Activated CD8-positive, alpha-beta memory T cell treated with anti-CD3 and anti-CD28 coated beads for 4 hours (primary cell): ENCODE data around the gene NPTXR.

Experiments
- DNase-seq, 2 donors: peaks; one replicate each; pipeline ENCODE4 v3.0.0-alpha.2; 2020; ENCODE audit warnings: low read depth in 2 of 2

NPTXR gene

GRCh38 chr22:38796262-38796957 lies 47.4 kb downstream of the NPTXR start:
- no peak for DNase-seq

GRCh38 chr22:38795569-38795968 lies 48.3 kb downstream of the NPTXR start:
- no peak for DNase-seq

GRCh38 chr22:38793721-38794466 lies 49.9 kb downstream of the NPTXR start, which contains the start of gene DNAL4:
Gene DNAL4, minus strand, starts transcription at chr22:38794143. Its CDS starts 11,412 bp downstream, at chr22:38782731.
- peak; percentile 83 to 88 for DNase-seq

GRCh38 chr22:38793317-38793716 lies 50.5 kb downstream of the NPTXR start:
- DNase-seq = no peak

- no peak for DNase-seq
Measured at GRCh38 chr22:38792833-38793232, 51.0 kb downstream of the NPTXR start.

GRCh38 chr22:38789606-38790005 lies 54.2 kb downstream of the NPTXR start:
- no peak for DNase-seq

GRCh38 chr22:38788846-38789245 lies 55.0 kb downstream of the NPTXR start:
- DNase-seq = no peak

GRCh38 chr22:38788021-38788816 lies 55.6 kb downstream of the NPTXR start:
- no peak for DNase-seq

- no peak for DNase-seq
Measured at GRCh38 chr22:38786631-38787030, 57.2 kb downstream of the NPTXR start.

- no peak for DNase-seq
Measured at GRCh38 chr22:38784856-38785255, 59.0 kb downstream of the NPTXR start.

GRCh38 chr22:38784035-38784434 lies 59.8 kb downstream of the NPTXR start:
- no peak for DNase-seq

GRCh38 chr22:38783095-38783615 lies 60.7 kb downstream of the NPTXR start:
- no peak for DNase-seq

GRCh38 chr22:38782402-38783094 lies 61.3 kb downstream of the NPTXR start:
- no peak for DNase-seq

- DNase-seq = no peak
Measured at GRCh38 chr22:38781033-38781432, 62.8 kb downstream of the NPTXR start.

GRCh38 chr22:38777087-38777671 lies 66.6 kb downstream of the NPTXR start:
- DNase-seq = no peak

- no peak for DNase-seq
Measured at GRCh38 chr22:38776086-38776485, 67.7 kb downstream of the NPTXR start.

GRCh38 chr22:38775656-38776055 lies 68.2 kb downstream of the NPTXR start:
- no peak for DNase-seq

- DNase-seq = no peak
Measured at GRCh38 chr22:38774496-38775166, 69.2 kb downstream of the NPTXR start.

- DNase-seq = no peak
Measured at GRCh38 chr22:38773363-38773946, 70.4 kb downstream of the NPTXR start.

- no peak for DNase-seq
Measured at GRCh38 chr22:38772623-38772873, 71.3 kb downstream of the NPTXR start.
